Measurements from ENCODE around the gene KRTAP4-4. TPM values are rescaled to one million over a fixed set of nuclear protein-coding genes. Genes with fewer than 3 reads are reported as not detected.
"Not testable (repeated sequence)": the region's sequence is repeated elsewhere in the genome, so short reads cannot be mapped to it uniquely, and the experiment has no call there.

The KRTAP4-4 gene
- total RNA-seq, 1 experiment from 2014 or later = not detected

- Histone ChIP-seq H2BK120ac (ENCODE audit: low read depth, low read length, poor library complexity, severe bottlenecking) (no peak overlapping the region), H2AFZ (ENCODE audit: low read length) (no peak overlapping the region), H3K4me2 (ENCODE audit: insufficient read depth, insufficient read length, low read length) (no peak overlapping the region)
Observed at GRCh38 chr17:41118721-41119120, 41.8 kb downstream of the KRTAP4-4 start.

DNA sequence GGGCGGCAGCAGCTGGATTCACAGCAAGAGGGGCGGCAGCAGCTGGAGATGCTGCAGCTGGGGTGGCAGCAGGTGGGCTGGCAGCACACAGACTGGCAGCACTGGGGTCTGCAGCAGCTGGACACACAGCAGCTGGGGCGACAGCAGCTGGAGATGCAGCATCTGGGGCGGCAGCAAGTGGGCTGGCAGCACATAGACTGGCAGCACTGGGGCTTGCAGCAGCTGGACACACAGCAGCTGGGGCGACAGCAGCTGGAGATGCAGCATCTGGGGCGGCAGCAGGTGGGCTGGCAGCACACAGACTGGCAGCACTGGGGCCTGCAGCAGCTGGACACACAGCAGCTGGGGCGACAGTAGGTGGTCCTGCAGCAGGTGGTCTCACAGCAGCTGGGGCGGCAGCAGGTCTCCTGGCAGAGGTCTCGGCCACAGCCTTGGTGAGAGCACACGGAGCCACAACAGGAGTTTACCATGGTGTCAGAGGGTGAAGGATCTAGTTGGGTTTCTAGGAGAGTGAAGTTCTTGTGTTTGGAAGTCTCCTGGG lies 42.6 kb downstream of the KRTAP4-4 start, which contains the start of gene KRTAP4-11:
Gene KRTAP4-11, minus strand, starts transcription at position 528 of the 541 bp plus-strand sequence. Its CDS starts 58 bp downstream, at position 470.
- not testable (repeated sequence) for H3K23ac ChIP-seq (ENCODE audit: insufficient read length, low read depth, low read length); H2BK15ac ChIP-seq (ENCODE audit: low read depth, low read length); H4K20me1 ChIP-seq (ENCODE audit: control insufficient read depth, insufficient read depth, insufficient read length); H3K14ac ChIP-seq (ENCODE audit: insufficient read depth, low read length); H3K79me1 ChIP-seq (ENCODE audit: insufficient read depth, low read depth, low read length, poor library complexity, severe bottlenecking); H3K27ac Mint-ChIP-seq; H2BK120ac ChIP-seq (ENCODE audit: low read depth, low read length, poor library complexity, severe bottlenecking); H3K79me2 ChIP-seq (ENCODE audit: insufficient read depth, low read length); H2BK5ac ChIP-seq (ENCODE audit: insufficient read length, low read length); H3K9ac ChIP-seq (ENCODE audit: extremely low read depth, insufficient read length, low read length); H3K4me2 ChIP-seq (ENCODE audit: insufficient read depth, insufficient read length, low read length); H3K4me3 Mint-ChIP-seq; H2BK12ac ChIP-seq (ENCODE audit: insufficient read length, low read depth, low read length); H3K4me1 ChIP-seq (ENCODE audit: insufficient read depth, low read length); H3K23me2 ChIP-seq (ENCODE audit: insufficient read length, low read depth, low read length, poor library complexity, severe bottlenecking); H2BK20ac ChIP-seq (ENCODE audit: low read depth, low read length, poor library complexity, severe bottlenecking); H3K56ac ChIP-seq (ENCODE audit: insufficient read length, low read depth, low read length); H3K36me3 Mint-ChIP-seq (ENCODE audit: insufficient read depth in 1 of 3, low read depth in 3 of 3); H3K27ac ChIP-seq (ENCODE audit: insufficient read length, low read depth, low read length); H2AK5ac ChIP-seq (ENCODE audit: insufficient read length, low read length); H4K91ac ChIP-seq (ENCODE audit: insufficient read length, low read depth, low read length); H3K9me3 ChIP-seq (ENCODE audit: control insufficient read depth, low read depth, low read length); H4K5ac ChIP-seq (ENCODE audit: insufficient read length, low read depth, low read length); H4K8ac ChIP-seq (replicated peaks; ENCODE audit: insufficient read length, low read depth, low read length); H3K27me3 Mint-ChIP-seq (ENCODE audit: low read depth); H2AFZ ChIP-seq (ENCODE audit: low read length); DNase-seq; H3K4ac ChIP-seq (ENCODE audit: low read depth, low read length); H3K18ac ChIP-seq (ENCODE audit: insufficient read length, low read depth, low read length); H3K27me3 ChIP-seq (ENCODE audit: insufficient read depth, low read length); H3T11ph ChIP-seq (ENCODE audit: low read length)
- WGBS (ENCODE audit: extremely low coverage, insufficient read length, low lambda C conversion rate) = no CpG with 5 or more reads among the region's 10 CpGs
- Mint-ChIP-seq H3K4me1 (peaks cover 28 to 30% of the 10 kb centered on the region in 2 experiments), H3K9me3 (peaks cover 6 to 29% of the 10 kb centered on the region in 2 experiments)

More at GRCh38 chr17:41118721-41119120, 41.8 kb downstream of the KRTAP4-4 start:
- H4K5ac ChIP-seq (ENCODE audit: insufficient read length, low read depth, low read length) = no peak overlapping the region
- H3K9me3 ChIP-seq (ENCODE audit: control insufficient read depth, low read depth, low read length) = no peaks in the 10 kb centered on the region
- H3K4me1 Mint-ChIP-seq = peaks cover 32 to 35% of the 10 kb centered on the region in 2 experiments
- no peak overlapping the region for H4K91ac ChIP-seq (ENCODE audit: insufficient read length, low read depth, low read length)
- H2BK12ac ChIP-seq (ENCODE audit: insufficient read length, low read depth, low read length) = no peak overlapping the region
- no peak overlapping the region for H4K8ac ChIP-seq (replicated peaks; ENCODE audit: insufficient read length, low read depth, low read length)
- H2BK20ac ChIP-seq (ENCODE audit: low read depth, low read length, poor library complexity, severe bottlenecking) = no peak overlapping the region
- no CpG with 5 or more reads among the region's 4 CpGs for WGBS (ENCODE audit: extremely low coverage, insufficient read length, low lambda C conversion rate)
- no peak overlapping the region for H2BK5ac ChIP-seq (ENCODE audit: insufficient read length, low read length)
- no peaks in the 10 kb centered on the region for H3K27me3 ChIP-seq (ENCODE audit: insufficient read depth, low read length)
- no peak overlapping the region for H3K9ac ChIP-seq (ENCODE audit: extremely low read depth, insufficient read length, low read length)
- no peak overlapping the region for H3K14ac ChIP-seq (ENCODE audit: insufficient read depth, low read length)
- H3K23ac ChIP-seq (ENCODE audit: insufficient read length, low read depth, low read length) = no peak overlapping the region
- H3K36me3 Mint-ChIP-seq (ENCODE audit: insufficient read depth in 1 of 3, low read depth in 3 of 3) = peaks cover 0 to 5% (median 0%) of the 10 kb centered on the region in 3 experiments; a peak in 3 of 7 replicates
- H3K79me2 ChIP-seq (ENCODE audit: insufficient read depth, low read length) = no peaks in the 10 kb centered on the region
- no peaks in the 10 kb centered on the region for H4K20me1 ChIP-seq (ENCODE audit: control insufficient read depth, insufficient read depth, insufficient read length)
- no peak overlapping the region for H3T11ph ChIP-seq (ENCODE audit: low read length)
- no peaks in the 10 kb centered on the region for H3K79me1 ChIP-seq (ENCODE audit: insufficient read depth, low read depth, low read length, poor library complexity, severe bottlenecking)
- no peak overlapping the region for H3K4ac ChIP-seq (ENCODE audit: low read depth, low read length)
- no peak overlapping the region for H3K4me3 Mint-ChIP-seq
- no peak overlapping the region for H2AK5ac ChIP-seq (ENCODE audit: insufficient read length, low read length)
- no peaks in the 10 kb centered on the region for H3K23me2 ChIP-seq (ENCODE audit: insufficient read length, low read depth, low read length, poor library complexity, severe bottlenecking)
- no peak for DNase-seq
- no peak overlapping the region for H3K56ac ChIP-seq (ENCODE audit: insufficient read length, low read depth, low read length)
- no peak overlapping the region for H3K27ac ChIP-seq (ENCODE audit: insufficient read length, low read depth, low read length)
- TF ChIP-seq CTCF (conservative IDR thresholded peaks at IDR 0.05) = no peak
- H3K18ac ChIP-seq (ENCODE audit: insufficient read length, low read depth, low read length) = no peak overlapping the region
- no peak overlapping the region for H3K27ac Mint-ChIP-seq
- H2BK15ac ChIP-seq (ENCODE audit: low read depth, low read length) = no peak overlapping the region
- H3K27me3 Mint-ChIP-seq (ENCODE audit: low read depth) = no peaks in the 10 kb centered on the region; the same call in 1 of the 2 replicates
- H3K4me1 ChIP-seq (ENCODE audit: insufficient read depth, low read length) = no peaks in the 10 kb centered on the region
- peaks cover 0 to 23% of the 10 kb centered on the region in 2 experiments; a peak in 4 of 5 replicates for H3K9me3 Mint-ChIP-seq

Data from H9 (cell line).